Testis (tissue), 2 donors: ENCODE results near the gene MYO1D.

Experiments used
- CTCF ChIP-seq, 3 experiments: fragments of 450-650 bp in 2 of 3; fragments of 200-600 bp in 1 of 3; sonication (generic) in 1 of 3; IDR thresholded peaks; one replicate each; pipeline ENCODE4 v1.5.1; 2016 to 2019; ENCODE audit warnings: antibody characterized with exemption in 3 of 3, mild to moderate bottlenecking in 2 of 3, moderate library complexity in 1 of 3
- POLR2A ChIP-seq: fragments of 450-650 bp; IDR thresholded peaks from one replicate; pipeline ENCODE4 v1.6.1; 2017; ENCODE audit warnings: antibody characterized with exemption, mild to moderate bottlenecking, moderate library complexity

- TF ChIP-seq CTCF (IDR thresholded peaks at IDR 0.05) (no peak), POLR2A (no peak)
Observed at GRCh38 chr17:32646941-32647340, 230.0 kb downstream of the MYO1D start.
